Measurements from ENCODE around the gene CACNA1S.

The CACNA1S gene

GRCh38 chr1:201014816-201015200 lies 97.4 kb downstream of the CACNA1S start:
- Mint-ChIP-seq H3K27me3 (peaks cover 23% of the 10 kb centered on the region), H3K4me3 (no peak overlapping the region), H3K36me3 (ENCODE audit: low read depth) (no peaks in the 10 kb centered on the region), H3K4me1 (ENCODE audit: low read depth) (peaks cover 68% of the 10 kb centered on the region), H3K9me3 (no peaks in the 10 kb centered on the region), H3K27ac (peak overlapping the region; percentile 59)
- intact Hi-C loops (cut with micrococcal nuclease): no loop called here

GRCh38 chr1:201013991-201014815 lies 98.0 kb downstream of the CACNA1S start:
- Mint-ChIP-seq H3K27ac (peak overlapping the region; percentile 59), H3K9me3 (no peaks in the 10 kb centered on the region), H3K27me3 (peaks cover 23% of the 10 kb centered on the region), H3K4me1 (ENCODE audit: low read depth) (peaks cover 62% of the 10 kb centered on the region), H3K36me3 (ENCODE audit: low read depth) (no peaks in the 10 kb centered on the region), H3K4me3 (no peak overlapping the region)
- intact Hi-C loops (cut with micrococcal nuclease): no loop called here

- Mint-ChIP-seq H3K27ac (peak overlapping the region; percentile 59), H3K4me3 (no peak overlapping the region), H3K27me3 (peaks cover 22% of the 10 kb centered on the region), H3K36me3 (ENCODE audit: low read depth) (no peaks in the 10 kb centered on the region), H3K9me3 (no peaks in the 10 kb centered on the region), H3K4me1 (ENCODE audit: low read depth) (peaks cover 54% of the 10 kb centered on the region)
- intact Hi-C loops (cut with micrococcal nuclease): no loop called here
These were observed 99.2 kb downstream of the CACNA1S start for GRCh38 chr1:201013031-201013485.

- Mint-ChIP-seq H3K36me3 (ENCODE audit: low read depth) (no peaks in the 10 kb centered on the region), H3K27ac (no peak overlapping the region), H3K4me3 (no peak overlapping the region), H3K27me3 (peaks cover 14% of the 10 kb centered on the region), H3K4me1 (ENCODE audit: low read depth) (peaks cover 39% of the 10 kb centered on the region), H3K9me3 (no peaks in the 10 kb centered on the region)
- intact Hi-C loops (cut with micrococcal nuclease): no loop called here
These were observed 100.6 kb downstream of the CACNA1S start for GRCh38 chr1:201011616-201012015.

- no peak overlapping the region for H3K4me3 Mint-ChIP-seq
- no peak overlapping the region for H3K27ac Mint-ChIP-seq
- no peaks in the 10 kb centered on the region for H3K36me3 Mint-ChIP-seq (ENCODE audit: low read depth)
- intact Hi-C loops (cut with micrococcal nuclease): no loop called here
- no peaks in the 10 kb centered on the region for H3K9me3 Mint-ChIP-seq
- peaks cover 25% of the 10 kb centered on the region for H3K4me1 Mint-ChIP-seq (ENCODE audit: low read depth)
- H3K27me3 Mint-ChIP-seq: peaks cover 14% of the 10 kb centered on the region
These were observed 102.1 kb downstream of the CACNA1S start for GRCh38 chr1:201009962-201010645.

GRCh38 chr1:201008666-201009360 lies 103.4 kb downstream of the CACNA1S start:
- intact Hi-C loops (cut with micrococcal nuclease): no loop called here
- Mint-ChIP-seq H3K4me1 (ENCODE audit: low read depth) (peaks cover 14% of the 10 kb centered on the region), H3K4me3 (no peak overlapping the region)

GRCh38 chr1:201007481-201007880 lies 104.7 kb downstream of the CACNA1S start:
- no peak overlapping the region for H3K4me3 Mint-ChIP-seq
- H3K4me1 Mint-ChIP-seq (ENCODE audit: low read depth): peaks cover under 1% of the 10 kb centered on the region
- H3K9me3 Mint-ChIP-seq: no peaks in the 10 kb centered on the region
- peaks cover 10% of the 10 kb centered on the region for H3K27me3 Mint-ChIP-seq
- intact Hi-C loops (cut with micrococcal nuclease): no loop called here
- no peak overlapping the region for H3K27ac Mint-ChIP-seq
- H3K36me3 Mint-ChIP-seq (ENCODE audit: low read depth): peaks cover under 1% of the 10 kb centered on the region

More at GRCh38 chr1:201008666-201009360, 103.4 kb downstream of the CACNA1S start:
- Mint-ChIP-seq H3K27ac (no peak overlapping the region), H3K9me3 (no peaks in the 10 kb centered on the region), H3K36me3 (ENCODE audit: low read depth) (no peaks in the 10 kb centered on the region), H3K27me3 (peaks cover 14% of the 10 kb centered on the region)

GRCh38 chr1:201006450-201006849 lies 105.8 kb downstream of the CACNA1S start:
- H3K9me3 Mint-ChIP-seq: no peaks in the 10 kb centered on the region
- intact Hi-C loops (cut with micrococcal nuclease): no loop called here
- no peak overlapping the region for H3K27ac Mint-ChIP-seq
- H3K4me3 Mint-ChIP-seq: no peak overlapping the region
- peaks cover 3% of the 10 kb centered on the region for H3K27me3 Mint-ChIP-seq
- H3K36me3 Mint-ChIP-seq (ENCODE audit: low read depth): peaks cover 6% of the 10 kb centered on the region
- no peaks in the 10 kb centered on the region for H3K4me1 Mint-ChIP-seq (ENCODE audit: low read depth)

- Mint-ChIP-seq H3K36me3 (ENCODE audit: low read depth) (peaks cover 13% of the 10 kb centered on the region), H3K9me3 (no peaks in the 10 kb centered on the region), H3K27me3 (no peaks in the 10 kb centered on the region), H3K4me1 (ENCODE audit: low read depth) (no peaks in the 10 kb centered on the region), H3K4me3 (no peak overlapping the region), H3K27ac (no peak overlapping the region)
- intact Hi-C loops (cut with micrococcal nuclease): no loop called here
These were observed 107.5 kb downstream of the CACNA1S start for GRCh38 chr1:201004732-201005131.

GRCh38 chr1:201004154-201004553 lies 108.1 kb downstream of the CACNA1S start:
- H3K9me3 Mint-ChIP-seq: no peaks in the 10 kb centered on the region
- intact Hi-C loops (cut with micrococcal nuclease): no loop called here
- H3K27ac Mint-ChIP-seq: no peak overlapping the region
- peaks cover 19% of the 10 kb centered on the region for H3K36me3 Mint-ChIP-seq (ENCODE audit: low read depth)
- H3K27me3 Mint-ChIP-seq: no peaks in the 10 kb centered on the region
- no peaks in the 10 kb centered on the region for H3K4me1 Mint-ChIP-seq (ENCODE audit: low read depth)
- no peak overlapping the region for H3K4me3 Mint-ChIP-seq

GRCh38 chr1:201002510-201002909 lies 109.7 kb downstream of the CACNA1S start:
- Mint-ChIP-seq H3K9me3 (no peaks in the 10 kb centered on the region), H3K27ac (no peak overlapping the region), H3K36me3 (ENCODE audit: low read depth) (peaks cover 32% of the 10 kb centered on the region), H3K4me3 (no peak overlapping the region), H3K27me3 (no peaks in the 10 kb centered on the region), H3K4me1 (ENCODE audit: low read depth) (no peaks in the 10 kb centered on the region)
- intact Hi-C loops (cut with micrococcal nuclease): no loop called here

- no peaks in the 10 kb centered on the region for H3K27me3 Mint-ChIP-seq
- no peak overlapping the region for H3K27ac Mint-ChIP-seq
- intact Hi-C loops (cut with micrococcal nuclease): no loop called here
- H3K4me3 Mint-ChIP-seq: no peak overlapping the region
- no peaks in the 10 kb centered on the region for H3K9me3 Mint-ChIP-seq
- peaks cover 37% of the 10 kb centered on the region for H3K36me3 Mint-ChIP-seq (ENCODE audit: low read depth)
- no peaks in the 10 kb centered on the region for H3K4me1 Mint-ChIP-seq (ENCODE audit: low read depth)
These were observed 110.3 kb downstream of the CACNA1S start for GRCh38 chr1:201001962-201002361.

- Mint-ChIP-seq H3K4me1 (ENCODE audit: low read depth) (no peaks in the 10 kb centered on the region), H3K9me3 (no peaks in the 10 kb centered on the region), H3K27ac (no peak overlapping the region), H3K36me3 (ENCODE audit: low read depth) (peaks cover 49% of the 10 kb centered on the region), H3K4me3 (no peak overlapping the region), H3K27me3 (no peaks in the 10 kb centered on the region)
- intact Hi-C loops (cut with micrococcal nuclease): no loop called here
These were observed 111.8 kb downstream of the CACNA1S start for GRCh38 chr1:201000391-201000790.

GRCh38 chr1:200999667-201000066 lies 112.6 kb downstream of the CACNA1S start:
- no peaks in the 10 kb centered on the region for H3K27me3 Mint-ChIP-seq
- peaks cover 49% of the 10 kb centered on the region for H3K36me3 Mint-ChIP-seq (ENCODE audit: low read depth)
- intact Hi-C loops (cut with micrococcal nuclease): no loop called here
- no peak overlapping the region for H3K27ac Mint-ChIP-seq
- no peaks in the 10 kb centered on the region for H3K4me1 Mint-ChIP-seq (ENCODE audit: low read depth)
- H3K4me3 Mint-ChIP-seq: no peak overlapping the region
- no peaks in the 10 kb centered on the region for H3K9me3 Mint-ChIP-seq
